ENCODE measurements around the gene NGB.

The NGB gene

GRCh38 chr14:77265187-77265515 is 5.9 kb downstream of the NGB start:
- no peak for DNase-seq (ENCODE audit: low read depth in 2 of 2)

- DNase-seq (ENCODE audit: low read depth in 2 of 2) = no peak
These were observed 6.4 kb downstream of the NGB start for GRCh38 chr14:77264466-77265186.

DNA sequence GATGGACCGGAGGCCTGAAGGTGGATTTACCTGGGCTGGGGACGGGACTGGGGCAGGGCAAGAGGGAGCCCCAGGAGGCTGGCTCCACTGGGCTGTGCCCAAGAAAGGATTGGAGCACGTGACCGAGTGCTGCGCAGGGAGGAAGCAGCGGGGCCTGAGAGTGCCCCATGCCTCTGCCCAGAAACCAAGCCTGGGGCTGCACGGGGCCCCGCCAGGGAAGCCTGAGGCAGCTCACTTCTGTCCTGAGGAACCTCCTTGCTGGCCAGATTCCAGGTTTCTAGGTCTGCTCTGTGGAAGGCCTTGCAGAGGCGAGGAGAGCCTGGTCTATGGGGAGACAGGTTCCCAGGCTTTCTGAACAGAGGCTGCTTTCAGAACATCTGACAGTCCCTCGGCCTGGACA is 10.4 kb downstream of the NGB start:
- no peak for DNase-seq (ENCODE audit: low read depth in 2 of 2)

DNA sequence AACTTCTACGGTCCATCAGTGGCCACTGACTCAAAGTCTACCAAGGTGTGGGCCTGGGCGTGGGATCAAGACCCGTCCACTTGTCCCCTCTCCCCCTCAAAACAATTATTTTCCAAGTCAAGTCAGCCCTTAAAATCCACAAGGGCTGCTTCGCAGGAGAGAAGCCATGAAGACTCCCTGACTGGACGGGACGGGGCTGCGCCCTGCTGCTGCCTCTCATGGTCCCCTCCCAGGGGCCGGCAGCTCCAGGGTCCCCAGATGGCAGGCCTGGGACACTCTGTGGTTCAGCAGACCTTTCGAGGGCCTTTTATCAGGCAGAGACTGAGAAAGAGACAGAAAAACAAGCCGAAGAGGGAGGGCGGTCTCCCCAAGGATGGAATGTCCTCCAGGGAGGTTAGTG is 10.8 kb downstream of the NGB start:
- no peak for DNase-seq (ENCODE audit: low read depth in 2 of 2)

- DNase-seq (ENCODE audit: low read depth in 2 of 2) = no peak
These were observed 11.8 kb downstream of the NGB start for GRCh38 chr14:77259025-77259715.

GRCh38 chr14:77258566-77258965 is 12.4 kb downstream of the NGB start:
- DNase-seq (ENCODE audit: low read depth in 2 of 2) = no peak

- DNase-seq (ENCODE audit: low read depth in 2 of 2) = no peak
These were observed 13.3 kb downstream of the NGB start for GRCh38 chr14:77257700-77258099.

DNA sequence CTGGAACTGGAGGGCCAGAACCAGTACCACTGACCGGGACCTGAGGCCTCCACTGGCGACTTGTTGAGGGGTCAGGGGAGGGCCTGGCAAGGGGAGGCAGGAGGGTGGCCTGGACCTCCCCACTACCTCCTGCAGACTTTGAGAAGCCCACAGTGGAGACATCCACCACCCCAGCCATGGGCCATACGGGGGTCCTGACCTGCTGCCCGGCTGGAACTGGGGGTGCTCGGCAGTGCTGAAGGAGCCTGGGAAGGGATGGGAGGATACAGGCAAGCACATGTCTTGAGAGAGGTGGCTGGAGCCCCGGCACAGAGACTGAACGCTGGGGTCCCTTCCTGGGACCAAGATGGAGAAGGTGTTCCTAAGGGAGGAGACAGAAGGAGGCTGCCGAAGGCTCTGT is 14.3 kb downstream of the NGB start:
- DNase-seq (ENCODE audit: low read depth in 2 of 2) = no peak

DNA sequence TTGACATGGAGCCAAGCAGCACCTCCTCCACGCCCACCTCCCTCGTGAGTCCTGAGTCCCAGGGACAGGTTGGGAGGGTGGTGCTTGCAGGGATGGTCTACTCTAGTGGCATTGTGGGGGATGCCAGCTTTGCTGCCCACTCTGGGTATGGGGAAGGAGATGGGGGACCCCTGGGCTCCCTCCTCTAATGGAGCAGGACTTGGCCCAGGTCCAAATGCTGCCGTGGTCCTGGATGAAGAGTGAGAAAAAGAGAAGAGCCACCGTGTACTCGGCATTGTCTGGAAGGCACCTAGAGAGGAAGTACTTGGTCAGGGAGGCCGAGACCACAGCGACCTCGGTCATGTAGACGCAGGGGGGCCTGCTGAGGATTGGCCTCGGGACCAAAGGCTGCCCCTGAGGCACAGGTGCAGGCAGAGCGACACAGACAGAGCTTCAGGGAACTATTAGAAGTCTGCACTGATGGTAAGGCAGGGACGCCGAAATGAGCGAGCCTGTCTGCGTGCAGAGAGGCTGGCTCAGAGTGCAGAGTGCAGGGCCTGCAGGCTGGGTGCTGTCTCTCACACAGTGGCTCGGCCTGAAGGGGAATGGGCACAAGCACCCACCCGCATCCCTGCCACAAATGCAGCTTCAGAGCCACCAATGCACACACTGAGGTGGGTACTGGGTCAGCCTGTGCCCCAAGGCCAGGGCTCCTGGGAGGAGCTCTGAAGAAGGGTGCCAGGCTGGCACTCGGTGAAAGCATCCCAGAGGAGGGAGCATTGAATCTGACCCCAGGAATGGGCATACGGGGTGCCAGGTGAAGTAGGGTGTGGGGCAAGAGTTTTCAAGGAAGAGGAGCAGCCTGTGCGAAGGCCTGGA is 17.4 kb downstream of the NGB start:
- DNase-seq (ENCODE audit: low read depth in 2 of 2) = no peak

- DNase-seq (ENCODE audit: low read depth in 2 of 2) = no peak
These were observed 19.1 kb downstream of the NGB start for GRCh38 chr14:77251870-77252269.

- DNase-seq (ENCODE audit: low read depth in 2 of 2) = no peak
These were observed 20.1 kb downstream of the NGB start for GRCh38 chr14:77250927-77251326.

- DNase-seq (ENCODE audit: low read depth in 2 of 2) = no peak
These were observed 21.7 kb downstream of the NGB start for GRCh38 chr14:77249286-77249685.

- no peak for DNase-seq (ENCODE audit: low read depth in 2 of 2)
These were observed 22.3 kb downstream of the NGB start for GRCh38 chr14:77248666-77249065.

DNA sequence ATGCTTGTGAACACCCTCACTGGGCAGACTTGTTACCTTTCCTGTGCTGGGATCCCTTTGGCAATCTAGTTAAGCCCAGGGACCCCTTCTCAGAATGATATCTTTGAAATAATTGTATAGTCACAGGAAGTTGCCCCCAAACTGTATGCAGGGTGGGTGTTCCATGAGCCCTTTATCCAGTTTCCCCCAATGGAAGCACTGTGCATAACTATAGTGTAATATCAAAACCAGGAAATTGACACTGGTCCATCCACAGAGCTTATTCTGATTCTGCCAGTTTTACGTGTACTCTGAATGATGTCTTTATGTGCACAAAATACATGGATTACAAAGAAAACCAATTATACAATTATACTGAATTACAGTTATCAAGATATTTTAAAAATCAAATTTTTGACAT is 24.2 kb downstream of the NGB start:
- DNase-seq (ENCODE audit: low read depth in 2 of 2) = no peak

- DNase-seq (ENCODE audit: low read depth in 2 of 2) = no peak
These were observed 25.2 kb downstream of the NGB start for GRCh38 chr14:77245820-77246219.

GRCh38 chr14:77243853-77244252 is 27.2 kb downstream of the NGB start:
- DNase-seq (ENCODE audit: low read depth in 2 of 2) = no peak

DNA sequence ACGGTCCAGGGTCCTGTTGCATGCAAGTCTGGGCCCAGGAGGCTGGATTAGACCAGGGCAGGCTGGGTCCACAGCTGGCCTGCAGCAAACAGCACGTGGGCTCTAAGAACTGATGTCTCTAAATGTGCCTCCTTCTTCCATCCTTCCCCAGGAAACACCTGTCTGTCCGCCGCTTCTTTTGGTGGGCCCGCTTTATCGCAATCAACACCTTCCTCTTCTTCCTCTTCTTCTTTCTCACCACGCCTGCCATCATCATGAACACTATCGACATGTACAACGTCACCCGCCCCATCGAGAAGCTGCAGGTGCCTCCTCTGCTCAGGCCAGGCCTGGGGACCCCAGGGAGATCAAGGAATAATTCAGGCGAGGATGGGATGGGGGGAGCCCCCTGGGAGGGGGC is 28.3 kb downstream of the NGB start:
- no peak for DNase-seq (ENCODE audit: low read depth in 2 of 2)

GRCh38 chr14:77241955-77242354 is 29.1 kb downstream of the NGB start:
- no peak for DNase-seq (ENCODE audit: low read depth in 2 of 2)

- no peak for DNase-seq (ENCODE audit: low read depth in 2 of 2)
These were observed 30.6 kb downstream of the NGB start for GRCh38 chr14:77240336-77240915.

GRCh38 chr14:77239412-77239811 is 31.6 kb downstream of the NGB start:
- DNase-seq (ENCODE audit: low read depth in 2 of 2) = no peak

- no peak for DNase-seq (ENCODE audit: low read depth in 2 of 2)
These were observed 32.0 kb downstream of the NGB start for GRCh38 chr14:77238996-77239395.

GRCh38 chr14:77238356-77238755 is 32.6 kb downstream of the NGB start:
- no peak for DNase-seq (ENCODE audit: low read depth in 2 of 2)
